Muscle layer of duodenum (tissue), 2 donors: Measurements from ENCODE around the gene TUG1.
A peak's percentile ranks its signal among the peaks of the same experiment; 100 is the strongest.

Experiments used
- H3K27ac ChIP-seq: one replicate; pipeline ENCODE4 v1.7.0; 2013; ENCODE audit warnings: mild to moderate bottlenecking, low read length
- H3K27me3 ChIP-seq: one replicate; pipeline ENCODE4 v1.7.0; 2013; ENCODE audit warnings: low read depth, mild to moderate bottlenecking, control low read depth, low read length
- H3K36me3 ChIP-seq, 2 donors: one replicate each; pipeline ENCODE4 v1.7.0; 2013; ENCODE audit warnings: low read length in 2 of 2, control low read depth in 1 of 2, mild to moderate bottlenecking in 1 of 2; ENCODE audit not compliant: insufficient read depth in 2 of 2, control insufficient read depth in 1 of 2
- H3K4me1 ChIP-seq, 2 donors: one replicate each; pipeline ENCODE4 v1.7.0; 2013; ENCODE audit warnings: low read length in 2 of 2, mild to moderate bottlenecking in 2 of 2, control low read depth in 1 of 2, moderate library complexity in 1 of 2; ENCODE audit not compliant: insufficient read depth in 2 of 2, control insufficient read depth in 1 of 2
- H3K4me3 ChIP-seq, 2 donors: one replicate each; pipeline ENCODE4 v1.7.0; 2013; ENCODE audit warnings: low read length in 2 of 2, low read depth in 1 of 2, mild to moderate bottlenecking in 1 of 2
- H3K9me3 ChIP-seq, 2 donors: one replicate each; pipeline ENCODE4 v1.7.0; 2013; ENCODE audit warnings: low read length in 2 of 2, control low read depth in 1 of 2, mild to moderate bottlenecking in 1 of 2; ENCODE audit not compliant: control insufficient read depth in 1 of 2
- donor health status: healthy.

The TUG1 gene

DNA sequence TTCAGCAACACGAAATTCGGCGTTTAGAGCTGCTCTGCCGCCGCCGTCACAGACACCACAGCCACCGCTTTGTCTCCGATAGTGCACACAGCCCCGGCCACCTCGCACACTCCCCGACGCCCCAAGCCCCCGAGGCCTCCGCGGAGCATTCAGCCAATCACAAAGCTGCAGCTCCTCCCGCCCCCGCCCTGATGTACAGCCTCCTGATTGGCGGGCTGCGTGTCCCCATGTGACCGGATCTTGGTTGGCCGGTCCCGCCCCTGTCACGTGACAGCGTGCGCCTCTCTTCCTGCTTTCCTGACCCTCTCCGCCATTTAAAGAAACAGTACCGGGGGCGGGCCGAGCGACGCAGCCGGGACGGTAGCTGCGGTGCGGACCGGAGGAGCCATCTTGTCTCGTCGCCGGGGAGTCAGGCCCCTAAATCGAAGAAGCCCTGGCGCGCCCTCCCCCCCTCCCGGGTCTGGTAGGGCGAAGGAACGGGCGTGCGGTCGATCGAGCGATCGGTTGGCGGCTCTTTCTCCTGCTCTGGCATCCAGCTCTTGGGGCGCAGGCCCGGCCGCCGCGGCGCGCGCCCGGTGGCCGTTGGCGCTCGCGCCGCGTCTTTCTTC, at the start of gene TUG1:
Gene TUG1, plus strand, starts transcription at position 342 of the 608 bp plus-strand sequence.
- peak within 1 kb of the TSS; percentile 88 for H3K4me3 ChIP-seq
- H3K27ac ChIP-seq = peak within 1 kb of the TSS; percentile 68
- H3K9me3 ChIP-seq = peaks cover 23 to 35% of the 10 kb centered on the region in 2 donors
- H3K27me3 ChIP-seq = no peaks in the 10 kb centered on the region
- H3K36me3 ChIP-seq = peaks cover 25 to 34% of the 10 kb centered on the region in 2 donors
- H3K4me1 ChIP-seq = peaks cover 10 to 31% of the 10 kb centered on the region in 2 donors

DNA sequence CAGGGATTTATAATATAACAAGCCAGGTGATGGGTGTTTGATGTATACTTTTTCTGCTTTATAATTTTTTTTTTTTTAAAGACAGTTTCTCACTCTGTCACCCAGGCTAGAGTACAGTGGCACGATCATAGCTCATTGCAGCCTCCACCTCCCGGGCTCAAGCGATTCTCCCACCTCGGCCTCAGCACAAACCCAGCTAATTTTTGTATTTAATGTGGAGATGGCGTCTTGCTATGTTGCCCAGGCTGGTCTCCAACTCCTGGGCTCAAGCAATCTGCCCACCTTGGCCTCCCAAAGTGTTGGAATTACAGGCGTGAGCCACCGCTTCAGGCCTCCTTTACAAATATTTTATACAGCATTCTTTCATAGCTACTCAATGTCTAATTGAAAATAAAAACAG, 49.1 kb upstream of the TUG1 start:
- Histone ChIP-seq H3K27me3 (no peaks in the 10 kb centered on the region), H3K36me3 (peaks cover 1 to 8% of the 10 kb centered on the region in 2 donors), H3K4me3 (no peak overlapping the region), H3K4me1 (peaks cover 7 to 12% of the 10 kb centered on the region in 2 donors), H3K9me3 (peaks cover 0 to 4% of the 10 kb centered on the region in 2 donors), H3K27ac (no peak overlapping the region)

DNA sequence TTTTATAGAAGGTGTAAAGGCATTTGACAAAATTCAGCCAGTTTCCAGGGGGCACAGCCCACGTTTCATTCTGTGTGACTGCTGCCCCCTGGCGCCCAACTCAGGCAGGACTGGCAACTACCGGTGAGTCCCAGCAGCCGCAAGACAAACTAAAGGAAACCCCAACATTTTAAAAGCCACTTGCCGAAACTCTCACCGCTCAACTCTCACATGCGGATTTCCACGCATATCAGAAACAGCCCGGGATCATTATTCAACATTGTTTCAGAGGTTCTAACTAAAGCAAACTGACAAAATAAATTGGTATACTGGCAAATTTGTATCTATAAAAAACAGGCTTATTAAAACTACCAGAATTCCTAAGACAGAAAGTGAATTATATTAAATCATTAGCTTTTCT, 48.7 kb upstream of the TUG1 start:
- no peaks in the 10 kb centered on the region for H3K27me3 ChIP-seq
- peak overlapping the region in 1 of 2 donors; percentile 72 for H3K4me3 ChIP-seq
- no peak overlapping the region for H3K27ac ChIP-seq
- H3K9me3 ChIP-seq = peaks cover 0 to 4% of the 10 kb centered on the region in 2 donors
- peaks cover 4 to 10% of the 10 kb centered on the region in 2 donors for H3K36me3 ChIP-seq
- peaks cover 7 to 12% of the 10 kb centered on the region in 2 donors for H3K4me1 ChIP-seq

DNA sequence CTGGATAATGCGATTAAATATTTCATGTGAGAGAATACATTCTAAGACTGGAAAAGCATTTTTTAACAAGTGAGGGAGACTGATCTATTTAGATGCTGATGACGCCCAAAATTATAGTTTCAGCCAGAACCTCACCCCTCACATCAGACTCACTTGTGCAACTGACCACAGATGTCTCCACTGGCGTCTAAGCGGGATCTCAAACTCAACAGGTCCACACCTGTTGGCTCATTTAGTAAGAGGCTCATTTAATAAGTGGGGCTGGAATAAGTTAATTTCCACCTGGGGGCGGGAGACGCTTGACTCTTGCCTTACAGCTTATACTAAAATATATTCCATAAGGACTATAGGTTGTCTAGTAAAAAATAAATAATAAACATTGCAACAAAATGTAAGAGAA, 48.0 kb upstream of the TUG1 start:
- H3K36me3 ChIP-seq = peaks cover 8 to 17% of the 10 kb centered on the region in 2 donors
- H3K4me3 ChIP-seq = peak overlapping the region; percentile 59 to 72
- H3K27me3 ChIP-seq = no peaks in the 10 kb centered on the region
- H3K9me3 ChIP-seq = no peaks in the 10 kb centered on the region
- H3K4me1 ChIP-seq = peaks cover 7 to 12% of the 10 kb centered on the region in 2 donors
- no peak overlapping the region for H3K27ac ChIP-seq

DNA sequence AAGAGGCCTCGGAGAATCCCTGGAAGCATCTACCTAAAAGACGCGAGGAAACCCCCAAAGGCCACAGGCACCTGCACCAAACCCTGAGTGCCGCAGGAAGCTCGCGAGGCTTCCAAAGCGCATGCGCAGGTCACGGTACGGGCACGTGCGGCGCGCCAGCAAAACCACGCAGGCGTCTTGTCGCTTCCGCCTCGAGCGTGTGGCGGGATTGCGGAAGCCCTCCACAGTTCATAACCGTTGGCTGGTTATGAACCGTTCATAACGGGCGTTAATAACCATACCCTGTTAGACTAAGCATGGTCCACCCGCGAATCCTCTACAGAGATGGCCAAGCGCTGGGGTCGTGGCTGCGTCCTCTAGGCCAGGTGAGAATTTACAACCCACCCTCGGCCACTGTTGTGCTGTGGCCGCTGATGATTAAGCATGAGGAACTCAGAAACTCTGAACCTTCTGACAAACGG, 46.9 kb upstream of the TUG1 start:
- Histone ChIP-seq H3K4me3 (peak overlapping the region; percentile 59 to 72), H3K9me3 (no peaks in the 10 kb centered on the region), H3K36me3 (peaks cover 15 to 23% of the 10 kb centered on the region in 2 donors), H3K27me3 (no peaks in the 10 kb centered on the region), H3K27ac (no peak overlapping the region), H3K4me1 (peaks cover 7 to 12% of the 10 kb centered on the region in 2 donors)

DNA sequence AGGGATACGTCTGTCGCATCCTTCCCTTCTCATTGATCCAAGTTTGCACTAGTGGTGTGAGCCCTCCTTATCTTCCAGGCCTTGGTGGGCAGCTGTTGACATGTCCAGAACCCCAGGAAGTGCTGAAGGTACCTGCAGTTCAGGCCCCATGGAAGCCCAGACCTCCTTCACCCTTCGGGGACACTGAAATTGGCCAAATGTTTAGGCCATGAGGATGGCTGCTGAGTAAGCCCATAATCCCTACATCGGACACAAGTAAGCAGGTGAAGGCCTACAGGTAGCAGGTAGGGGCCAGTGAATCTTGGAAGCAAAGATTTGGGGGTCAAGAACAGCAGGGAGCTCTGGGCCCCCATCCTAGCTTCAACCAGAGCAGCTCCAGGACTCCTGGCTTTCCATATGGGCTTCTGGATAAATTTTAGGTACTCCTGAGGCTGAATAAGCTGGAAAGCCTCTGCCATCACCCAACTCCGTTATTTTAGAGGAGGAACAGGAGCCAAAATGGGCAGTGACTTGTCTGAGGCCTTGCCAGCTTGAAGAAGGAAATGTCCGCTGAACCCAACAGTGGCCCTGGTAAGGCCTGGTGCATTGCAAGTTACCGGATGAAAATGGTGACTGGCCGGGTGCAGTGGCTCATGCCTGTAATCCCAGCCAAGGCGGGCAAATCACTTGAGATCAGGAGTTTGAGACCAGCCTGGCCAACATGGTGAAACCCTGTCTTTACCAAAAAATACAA, 45.7 kb upstream of the TUG1 start:
- Histone ChIP-seq H3K36me3 (peaks cover 26 to 35% of the 10 kb centered on the region in 2 donors), H3K9me3 (no peaks in the 10 kb centered on the region), H3K4me1 (peaks cover 7 to 12% of the 10 kb centered on the region in 2 donors), H3K27me3 (no peaks in the 10 kb centered on the region), H3K4me3 (no peak overlapping the region), H3K27ac (no peak overlapping the region)

DNA sequence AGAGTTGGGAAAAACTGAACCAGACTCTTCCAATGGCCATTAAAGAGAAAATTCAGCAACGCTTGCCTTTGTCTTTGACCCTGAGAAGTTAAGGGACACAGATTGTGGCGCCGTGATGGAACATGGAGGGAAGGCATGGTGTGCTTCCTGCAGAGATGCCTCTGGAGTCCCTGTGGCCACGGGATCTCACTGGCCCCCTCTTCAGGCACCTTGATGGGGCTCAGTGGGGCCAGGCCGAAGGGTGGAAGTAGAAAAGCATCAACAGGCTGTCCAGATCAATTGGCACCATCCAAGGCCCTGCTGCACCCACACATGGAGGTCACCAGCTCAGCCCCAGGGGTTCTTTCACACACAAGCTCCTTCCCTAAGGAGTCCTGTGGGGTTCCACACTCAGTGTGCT, 43.4 kb upstream of the TUG1 start:
- Histone ChIP-seq H3K4me1 (peaks cover 7 to 9% of the 10 kb centered on the region in 2 donors), H3K27ac (no peak overlapping the region), H3K4me3 (no peak overlapping the region), H3K9me3 (no peaks in the 10 kb centered on the region), H3K36me3 (peaks cover 40 to 51% of the 10 kb centered on the region in 2 donors), H3K27me3 (no peaks in the 10 kb centered on the region)

DNA sequence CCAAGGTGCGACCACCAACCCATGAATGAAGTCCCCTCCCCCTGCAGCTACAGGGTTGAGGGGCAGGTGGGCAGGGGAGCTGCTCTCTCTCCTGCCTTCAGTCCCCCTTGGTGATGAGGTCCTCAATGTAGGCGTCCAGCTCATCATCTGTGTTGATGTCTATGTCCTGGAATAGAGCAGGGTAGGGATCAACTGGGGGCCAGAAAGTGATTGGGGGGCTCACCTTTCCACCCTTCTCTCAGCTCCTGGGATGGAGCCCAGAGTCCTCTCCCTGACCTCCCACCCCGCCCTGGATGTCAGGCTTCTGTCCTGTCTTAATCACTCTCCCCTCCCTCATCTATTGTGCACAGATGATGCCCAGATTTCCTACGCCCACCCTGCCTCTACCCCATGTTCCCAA, 42.4 kb upstream of the TUG1 start:
- Histone ChIP-seq H3K9me3 (no peaks in the 10 kb centered on the region), H3K27me3 (no peaks in the 10 kb centered on the region), H3K36me3 (peaks cover 40 to 61% of the 10 kb centered on the region in 2 donors), H3K27ac (no peak overlapping the region), H3K4me1 (no peaks in the 10 kb centered on the region), H3K4me3 (no peak overlapping the region)

DNA sequence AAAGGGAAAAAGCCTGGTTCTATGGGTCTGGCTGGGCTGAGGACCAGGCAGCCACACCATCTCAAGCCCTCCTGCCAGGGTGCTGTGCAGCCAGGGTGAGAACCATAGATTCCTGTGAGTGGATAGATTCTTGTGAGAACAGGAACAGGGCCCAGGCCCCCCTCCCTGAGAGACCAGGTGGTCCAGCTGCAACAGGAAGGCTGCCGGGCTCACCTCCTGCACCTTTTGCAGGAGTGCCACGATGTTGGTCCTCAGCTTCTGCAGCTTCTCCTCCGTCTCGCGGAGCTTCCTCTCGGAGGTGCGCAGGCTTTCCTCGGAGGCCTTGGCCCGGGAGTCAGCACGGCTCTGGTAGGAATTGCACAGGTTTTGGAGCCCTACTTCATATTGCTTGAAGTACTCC, 41.3 kb upstream of the TUG1 start:
- no peak overlapping the region for H3K27ac ChIP-seq

DNA sequence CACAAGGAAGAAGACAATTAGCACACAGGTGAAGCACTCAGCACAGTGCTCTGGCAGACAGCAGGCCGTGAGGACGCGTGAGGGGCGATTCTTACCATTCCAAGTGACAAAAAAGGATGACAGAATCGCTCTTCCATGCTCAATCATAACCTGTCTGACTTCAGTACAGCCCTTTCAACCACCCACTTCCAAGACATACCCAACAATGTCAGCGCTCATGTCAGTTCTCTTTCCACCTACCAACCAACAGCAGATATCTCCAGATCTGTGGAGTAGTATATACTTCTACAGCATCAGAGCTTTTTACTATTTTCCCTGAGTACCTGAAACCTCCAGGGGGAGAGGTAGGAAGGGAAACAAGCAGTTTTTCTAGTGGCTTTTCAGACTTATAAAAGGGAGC, 40.7 kb upstream of the TUG1 start:
- H3K27me3 ChIP-seq = no peaks in the 10 kb centered on the region
- no peaks in the 10 kb centered on the region for H3K4me1 ChIP-seq
- H3K36me3 ChIP-seq = peaks cover 57 to 78% of the 10 kb centered on the region in 2 donors
- no peak overlapping the region for H3K4me3 ChIP-seq
- H3K27ac ChIP-seq = no peak overlapping the region
- H3K9me3 ChIP-seq = no peaks in the 10 kb centered on the region

More for the DNA sequence above, 41.3 kb upstream of the TUG1 start:
- H3K4me3 ChIP-seq = no peak overlapping the region
- no peaks in the 10 kb centered on the region for H3K4me1 ChIP-seq
- peaks cover 51 to 72% of the 10 kb centered on the region in 2 donors for H3K36me3 ChIP-seq
- H3K27me3 ChIP-seq = no peaks in the 10 kb centered on the region
- no peaks in the 10 kb centered on the region for H3K9me3 ChIP-seq

DNA sequence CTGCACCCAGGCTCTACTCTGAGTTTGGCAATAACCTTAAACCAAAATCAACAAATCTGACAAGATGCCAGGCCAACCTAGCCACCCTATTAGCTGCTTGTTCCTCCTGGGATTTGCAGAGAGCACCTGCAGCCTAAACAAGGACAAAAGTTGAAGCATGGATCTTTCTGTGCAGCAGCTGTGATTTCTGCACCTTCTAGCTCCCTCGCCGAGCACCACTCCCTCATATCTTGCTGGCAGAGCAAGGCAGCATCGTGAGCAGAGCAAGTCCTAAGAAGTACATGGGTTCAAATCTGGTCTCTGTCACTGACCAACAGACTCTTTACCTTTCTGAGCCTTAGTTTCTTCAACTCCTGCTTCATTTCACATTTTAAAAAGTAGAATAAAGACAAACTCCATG, 38.8 kb upstream of the TUG1 start:
- no peaks in the 10 kb centered on the region for H3K9me3 ChIP-seq
- H3K36me3 ChIP-seq = peaks cover 71 to 88% of the 10 kb centered on the region in 2 donors

More for the DNA sequence above, 38.8 kb upstream of the TUG1 start:
- no peak overlapping the region for H3K4me3 ChIP-seq
- no peaks in the 10 kb centered on the region for H3K27me3 ChIP-seq
- no peak overlapping the region for H3K27ac ChIP-seq
- H3K4me1 ChIP-seq = no peaks in the 10 kb centered on the region
